Activated CD4-positive, CD25-positive, alpha-beta regulatory T cell treated with anti-CD3 and anti-CD28 coated beads, Interleukin-2, amount 50 U/mL, for 16 hours (primary cell): ENCODE data around the gene IRF1.
"Not testable (repeated sequence)": the region's sequence is repeated elsewhere in the genome, so short reads cannot be mapped to it uniquely, and the experiment has no call there.

Source experiments
- DNase-seq: peaks from one replicate; pipeline ENCODE4 v3.0.0-alpha.2; 2020; ENCODE audit warnings: low read depth, low spot score

The IRF1 gene

GRCh38 chr5:132487095-132487428 is 3.5 kb downstream of the IRF1 start:
- no peak for DNase-seq

GRCh38 chr5:132486318-132487094 is 4.1 kb downstream of the IRF1 start:
- no peak for DNase-seq

GRCh38 chr5:132485641-132486317 is 4.8 kb downstream of the IRF1 start:
- no peak for DNase-seq

- DNase-seq = not testable (repeated sequence)
Observed at GRCh38 chr5:132484876-132485640, 5.5 kb downstream of the IRF1 start.

GRCh38 chr5:132484391-132484725 is 6.2 kb downstream of the IRF1 start:
- no peak for DNase-seq

GRCh38 chr5:132483661-132484390 is 6.7 kb downstream of the IRF1 start:
- DNase-seq = no peak

- DNase-seq = no peak
Observed at GRCh38 chr5:132483101-132483500, 7.5 kb downstream of the IRF1 start.

GRCh38 chr5:132481596-132482211 is 8.9 kb downstream of the IRF1 start:
- no peak for DNase-seq

GRCh38 chr5:132480893-132481595 is 9.5 kb downstream of the IRF1 start:
- DNase-seq = no peak

- DNase-seq = no peak
Observed at GRCh38 chr5:132480546-132480892, 10.1 kb downstream of the IRF1 start.

GRCh38 chr5:132480042-132480441 is 10.5 kb downstream of the IRF1 start:
- no peak for DNase-seq

- no peak for DNase-seq
Observed at GRCh38 chr5:132479111-132479951, 11.2 kb downstream of the IRF1 start.

GRCh38 chr5:132478366-132478871 is 12.2 kb downstream of the IRF1 start:
- no peak for DNase-seq

GRCh38 chr5:132477784-132478365 is 12.7 kb downstream of the IRF1 start:
- DNase-seq = no peak

GRCh38 chr5:132476876-132477781 is 13.4 kb downstream of the IRF1 start:
- no peak for DNase-seq

- no peak for DNase-seq
Observed at GRCh38 chr5:132475987-132476875, 14.3 kb downstream of the IRF1 start.

- no peak for DNase-seq
Observed at GRCh38 chr5:132475497-132475882, 15.1 kb downstream of the IRF1 start.
